Measurements from ENCODE around the gene GRAP2. TPM values are rescaled to one million over a fixed set of nuclear protein-coding genes. Genes with fewer than 3 reads are reported as not detected.
"Not testable (repeated sequence)": the region's sequence is repeated elsewhere in the genome, so short reads cannot be mapped to it uniquely, and the experiment has no call there.

The GRAP2 gene
- total RNA-seq, 1 experiment from 2014 or later, result 0.54 TPM

- TF ChIP-seq CTCF (IDR thresholded peaks at IDR 0.05) (no peak), SIN3A (IDR thresholded peaks at IDR 0.05; ENCODE audit: borderline replicate concordance, insufficient read depth, low read depth, low read length) (no peak), TCF7L2 (IDR thresholded peaks at IDR 0.05; ENCODE audit: low read depth, low read length) (no peak), REST (IDR thresholded peaks at IDR 0.05; ENCODE audit: insufficient read depth in 1 of 2, low read depth in 2 of 2, low read length in 1 of 2) (no peak)
- POLR2A ChIA-PET, result no interaction called here
- intact Hi-C loops (cut with micrococcal nuclease; ENCODE audit: unreplicated experiment) (no loop called here), in situ Hi-C loops (cut with HindIII; ENCODE audit: low pct_unique_long_range_greater_than_20kb, low sequenced_read_pairs) (no loop called here)
- Histone ChIP-seq H3K4me1 (ENCODE audit: control insufficient read depth, insufficient read depth, low read length) (no peaks in the 10 kb centered on the region), H3K27ac (ENCODE audit: low read length) (no peak overlapping the region), H3K36me3 (ENCODE audit: control insufficient read depth, insufficient read depth, low read length) (no peaks in the 10 kb centered on the region), H3K4me3 (ENCODE audit: low read depth in 2 of 2, low read length in 2 of 2) (no peak overlapping the region), H3K9me3 (ENCODE audit: control insufficient read depth, insufficient read depth, low read depth, low read length) (no peaks in the 10 kb centered on the region), H3K27me3 (ENCODE audit: control insufficient read depth, insufficient read depth, low read length) (peaks cover 8% of the 10 kb centered on the region)
- no TSS peak for BruUV-seq (replicated peaks)
- ATAC-seq (no peak), DNase-seq (ENCODE audit: low read depth, low spot score) (no peak)
- CTCF ChIA-PET, result interaction anchor here (0.6 kb wide), 1 partner anchor 333 kb away, joined by 7 read pairs; no protein-coding TSS in a partner anchor
Measured at GRCh38 chr22:39873965-39874364, 26.9 kb upstream of the GRAP2 start.

- BruUV-seq (replicated peaks); DNase-seq (ENCODE audit: low read depth, low spot score); H3K9me3 ChIP-seq (ENCODE audit: control insufficient read depth, insufficient read depth, low read depth, low read length); H3K27me3 ChIP-seq (ENCODE audit: control insufficient read depth, insufficient read depth, low read length); H3K4me1 ChIP-seq (ENCODE audit: control insufficient read depth, insufficient read depth, low read length); intact Hi-C loops (cut with micrococcal nuclease; ENCODE audit: unreplicated experiment); in situ Hi-C loops (cut with HindIII; ENCODE audit: low pct_unique_long_range_greater_than_20kb, low sequenced_read_pairs); H3K27ac ChIP-seq (ENCODE audit: low read length); CTCF ChIA-PET; ATAC-seq; POLR2A ChIA-PET; H3K36me3 ChIP-seq (ENCODE audit: control insufficient read depth, insufficient read depth, low read length): not testable (repeated sequence)
- H3K4me3 ChIP-seq (ENCODE audit: low read depth in 2 of 2, low read length in 2 of 2), result 0 out of 4 replicates have a peak overlapping the region, but pooled peaks of 1 of the 2 experiments have one; percentile 12
Measured at GRCh38 chr22:39875176-39875885, 25.6 kb upstream of the GRAP2 start.

- CTCF ChIA-PET, result no interaction called here
- TF ChIP-seq CTCF (IDR thresholded peaks at IDR 0.05) (no peak), REST (IDR thresholded peaks at IDR 0.05; ENCODE audit: insufficient read depth in 1 of 2, low read depth in 2 of 2, low read length in 1 of 2) (no peak), POLR2AphosphoS5 (IDR thresholded peaks at IDR 0.05; ENCODE audit: low read depth, low read length) (no peak), TCF7L2 (IDR thresholded peaks at IDR 0.05; ENCODE audit: low read depth, low read length) (no peak), SIN3A (IDR thresholded peaks at IDR 0.05; ENCODE audit: borderline replicate concordance, insufficient read depth, low read depth, low read length) (no peak)
- DNase-seq (ENCODE audit: low read depth, low spot score), result no peak
- in situ Hi-C loops (cut with HindIII; ENCODE audit: low pct_unique_long_range_greater_than_20kb, low sequenced_read_pairs) (no loop called here), intact Hi-C loops (cut with micrococcal nuclease; ENCODE audit: unreplicated experiment) (no loop called here)
- H3K27ac ChIP-seq (ENCODE audit: low read length), result no peak overlapping the region
- no peaks in the 10 kb centered on the region for H3K9me3 ChIP-seq (ENCODE audit: control insufficient read depth, insufficient read depth, low read depth, low read length)
- BruUV-seq (replicated peaks), result no TSS peak
- no peak overlapping the region for H3K4me3 ChIP-seq (ENCODE audit: low read depth in 2 of 2, low read length in 2 of 2)
- no peaks in the 10 kb centered on the region for H3K36me3 ChIP-seq (ENCODE audit: control insufficient read depth, insufficient read depth, low read length)
- POLR2A ChIA-PET, result no interaction called here
- H3K4me1 ChIP-seq (ENCODE audit: control insufficient read depth, insufficient read depth, low read length), result no peaks in the 10 kb centered on the region
- no peak for ATAC-seq
- peaks cover 12% of the 10 kb centered on the region for H3K27me3 ChIP-seq (ENCODE audit: control insufficient read depth, insufficient read depth, low read length)
Measured at GRCh38 chr22:39877079-39877845, 23.6 kb upstream of the GRAP2 start.

All from Panc1 (cell line).